ENCODE data around the gene FOXD2.

DNA sequence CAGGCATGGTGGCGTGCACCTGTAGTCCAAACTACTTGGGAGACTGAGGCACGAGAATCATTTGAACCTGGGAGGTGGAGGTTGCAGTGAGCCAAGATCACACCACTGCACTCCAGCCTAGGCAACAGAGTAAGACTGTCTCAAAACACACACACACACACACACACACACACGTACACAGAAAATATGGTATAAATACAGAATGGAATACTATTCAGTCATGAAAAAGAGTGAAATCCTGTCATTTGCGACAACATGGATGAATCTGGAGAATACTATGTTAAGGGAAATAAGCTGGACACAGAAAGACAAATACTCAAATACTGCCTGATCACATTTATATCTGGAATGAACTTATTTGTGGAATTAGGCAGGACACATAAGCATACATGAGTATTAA lies 18.4 kb downstream of the FOXD2 start:
- TF ChIP-seq FOXM1 (IDR thresholded peaks at IDR 0.05; ENCODE audit: borderline replicate concordance, low read depth) (no peak), CEBPB (IDR thresholded peaks at IDR 0.05) (no peak), NFIC (IDR thresholded peaks at IDR 0.05) (no peak), RAD21 (IDR thresholded peaks at IDR 0.05; ENCODE audit: low read depth) (no peak), YY1 (IDR thresholded peaks at IDR 0.05; ENCODE audit: low read depth) (no peak), TAF1 (IDR thresholded peaks at IDR 0.05; ENCODE audit: low read depth) (no peak), TEAD4 (IDR thresholded peaks at IDR 0.05) (no peak), MAX (IDR thresholded peaks at IDR 0.05) (no peak), EGR1 (IDR thresholded peaks at IDR 0.05) (no peak), ZBTB7A (IDR thresholded peaks at IDR 0.05; ENCODE audit: low read depth) (no peak), EP300 (IDR thresholded peaks at IDR 0.05; ENCODE audit: borderline replicate concordance) (no peak), CREB1 (IDR thresholded peaks at IDR 0.05; ENCODE audit: low read depth) (no peak), TCF12 (IDR thresholded peaks at IDR 0.05; ENCODE audit: low read depth) (no peak)
- TF ChIP-seq, protein P1, sequence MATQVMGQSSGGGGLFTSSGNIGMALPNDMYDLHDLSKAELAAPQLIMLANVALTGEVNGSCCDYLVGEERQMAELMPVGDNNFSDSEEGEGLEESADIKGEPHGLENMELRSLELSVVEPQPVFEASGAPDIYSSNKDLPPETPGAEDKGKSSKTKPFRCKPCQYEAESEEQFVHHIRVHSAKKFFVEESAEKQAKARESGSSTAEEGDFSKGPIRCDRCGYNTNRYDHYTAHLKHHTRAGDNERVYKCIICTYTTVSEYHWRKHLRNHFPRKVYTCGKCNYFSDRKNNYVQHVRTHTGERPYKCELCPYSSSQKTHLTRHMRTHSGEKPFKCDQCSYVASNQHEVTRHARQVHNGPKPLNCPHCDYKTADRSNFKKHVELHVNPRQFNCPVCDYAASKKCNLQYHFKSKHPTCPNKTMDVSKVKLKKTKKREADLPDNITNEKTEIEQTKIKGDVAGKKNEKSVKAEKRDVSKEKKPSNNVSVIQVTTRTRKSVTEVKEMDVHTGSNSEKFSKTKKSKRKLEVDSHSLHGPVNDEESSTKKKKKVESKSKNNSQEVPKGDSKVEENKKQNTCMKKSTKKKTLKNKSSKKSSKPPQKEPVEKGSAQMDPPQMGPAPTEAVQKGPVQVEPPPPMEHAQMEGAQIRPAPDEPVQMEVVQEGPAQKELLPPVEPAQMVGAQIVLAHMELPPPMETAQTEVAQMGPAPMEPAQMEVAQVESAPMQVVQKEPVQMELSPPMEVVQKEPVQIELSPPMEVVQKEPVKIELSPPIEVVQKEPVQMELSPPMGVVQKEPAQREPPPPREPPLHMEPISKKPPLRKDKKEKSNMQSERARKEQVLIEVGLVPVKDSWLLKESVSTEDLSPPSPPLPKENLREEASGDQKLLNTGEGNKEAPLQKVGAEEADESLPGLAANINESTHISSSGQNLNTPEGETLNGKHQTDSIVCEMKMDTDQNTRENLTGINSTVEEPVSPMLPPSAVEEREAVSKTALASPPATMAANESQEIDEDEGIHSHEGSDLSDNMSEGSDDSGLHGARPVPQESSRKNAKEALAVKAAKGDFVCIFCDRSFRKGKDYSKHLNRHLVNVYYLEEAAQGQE (IDR thresholded peaks at IDR 0.05; ENCODE audit: low read depth) = no peak
